ENCODE data around the gene CHST15.

The CHST15 gene

GRCh38 chr10:124088915-124089314 lies 4.5 kb downstream of the CHST15 start:
- H3K4me3 ChIP-seq (ENCODE audit: low read length, poor library complexity, severe bottlenecking) = no peak overlapping the region
- H3K36me3 ChIP-seq (ENCODE audit: insufficient read depth, low read length) = no peaks in the 10 kb centered on the region
- no peaks in the 10 kb centered on the region for H3K27me3 ChIP-seq (ENCODE audit: insufficient read depth, low read length, poor library complexity, severe bottlenecking)
- no peak overlapping the region for H2AFZ ChIP-seq (ENCODE audit: low read length)
- H3K9me3 ChIP-seq (ENCODE audit: insufficient read depth, low read depth, low read length) = no peaks in the 10 kb centered on the region
- no peak overlapping the region for H3K4me2 ChIP-seq (ENCODE audit: low read depth, low read length, poor library complexity, severe bottlenecking)
- H3K9ac ChIP-seq (ENCODE audit: low read depth, low read length, poor library complexity, severe bottlenecking) = no peak overlapping the region
- H3K4me1 ChIP-seq (ENCODE audit: insufficient read depth, low read length, poor library complexity, severe bottlenecking) = no peaks in the 10 kb centered on the region
- no peaks in the 10 kb centered on the region for H4K20me1 ChIP-seq (ENCODE audit: insufficient read depth, low read length, poor library complexity, severe bottlenecking)
- no peaks in the 10 kb centered on the region for H3K9me2 ChIP-seq (replicated peaks; ENCODE audit: low read depth, low read length)
- no peaks in the 10 kb centered on the region for H3K79me2 ChIP-seq (ENCODE audit: insufficient read depth, low read length)
- H3F3A ChIP-seq (ENCODE audit: low read depth) = no peaks in the 10 kb centered on the region
- TF ChIP-seq EZH2phosphoT487 (IDR thresholded peaks at IDR 0.05; ENCODE audit: borderline replicate concordance) = no peak
- TF ChIP-seq CTCF (conservative IDR thresholded peaks at IDR 0.05; ENCODE audit: low read length) = no peak

GRCh38 chr10:124087672-124088634 lies 5.4 kb downstream of the CHST15 start:
- Histone ChIP-seq H3K4me3 (ENCODE audit: low read length, poor library complexity, severe bottlenecking) (no peak overlapping the region), H3K36me3 (ENCODE audit: insufficient read depth, low read length) (no peaks in the 10 kb centered on the region), H3K4me2 (ENCODE audit: low read depth, low read length, poor library complexity, severe bottlenecking) (no peak overlapping the region), H3K9me3 (ENCODE audit: insufficient read depth, low read depth, low read length) (no peaks in the 10 kb centered on the region), H3K4me1 (ENCODE audit: insufficient read depth, low read length, poor library complexity, severe bottlenecking) (no peaks in the 10 kb centered on the region), H4K20me1 (ENCODE audit: insufficient read depth, low read length, poor library complexity, severe bottlenecking) (no peaks in the 10 kb centered on the region), H3F3A (ENCODE audit: low read depth) (no peaks in the 10 kb centered on the region), H3K79me2 (ENCODE audit: insufficient read depth, low read length) (no peaks in the 10 kb centered on the region), H3K27me3 (ENCODE audit: insufficient read depth, low read length, poor library complexity, severe bottlenecking) (no peaks in the 10 kb centered on the region), H2AFZ (ENCODE audit: low read length) (no peak overlapping the region), H3K9ac (ENCODE audit: low read depth, low read length, poor library complexity, severe bottlenecking) (no peak overlapping the region), H3K9me2 (replicated peaks; ENCODE audit: low read depth, low read length) (no peaks in the 10 kb centered on the region)
- TF ChIP-seq EZH2phosphoT487 (IDR thresholded peaks at IDR 0.05; ENCODE audit: borderline replicate concordance) (no peak), CTCF (conservative IDR thresholded peaks at IDR 0.05; ENCODE audit: low read length) (no peak)

DNA sequence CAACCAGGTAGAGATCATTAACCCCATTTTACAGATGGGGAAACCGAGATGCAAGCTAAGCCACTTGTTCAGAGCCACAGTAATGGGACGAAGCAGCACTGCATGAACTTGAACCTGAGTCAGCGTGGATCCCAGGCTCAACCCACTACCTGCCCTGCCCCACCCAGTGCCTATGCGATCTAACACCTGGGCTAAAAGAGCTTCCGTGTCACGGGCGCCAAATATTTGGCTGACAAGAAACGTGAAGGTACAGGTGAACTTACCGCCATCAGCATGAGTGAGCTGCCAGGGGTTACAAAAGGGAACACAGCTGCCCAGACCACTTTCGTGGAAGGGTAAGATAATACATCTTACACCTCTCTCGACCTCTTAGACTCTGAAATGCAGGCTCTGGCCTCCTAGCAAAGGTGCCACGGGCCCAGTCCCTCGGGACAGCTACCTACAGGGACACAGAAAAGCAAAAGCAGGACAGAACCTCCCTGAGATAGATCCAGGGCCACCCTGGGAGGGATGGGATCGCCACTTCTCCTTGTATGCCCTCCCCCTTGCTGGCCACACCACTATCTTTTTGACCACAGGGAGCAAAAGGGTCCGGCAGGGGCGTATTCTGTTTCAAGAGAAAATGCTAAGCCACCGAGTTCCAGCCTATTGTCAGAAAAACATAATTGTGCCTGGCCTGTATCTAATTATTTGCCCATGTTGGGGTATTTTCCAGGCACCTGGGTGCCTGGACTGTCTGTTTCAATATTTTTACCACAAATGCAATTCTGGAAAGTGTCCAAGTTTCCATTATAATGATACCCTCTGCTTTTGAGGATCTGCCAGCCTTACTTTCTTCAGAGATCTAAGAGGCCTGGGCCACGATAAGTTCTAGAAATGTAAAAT lies 6.4 kb downstream of the CHST15 start:
- Histone ChIP-seq H3K27me3 (ENCODE audit: insufficient read depth, low read length, poor library complexity, severe bottlenecking) (no peaks in the 10 kb centered on the region), H3K4me3 (ENCODE audit: low read length, poor library complexity, severe bottlenecking) (no peak overlapping the region), H2AFZ (ENCODE audit: low read length) (no peak overlapping the region), H3K9me3 (ENCODE audit: insufficient read depth, low read depth, low read length) (no peaks in the 10 kb centered on the region), H3K4me1 (ENCODE audit: insufficient read depth, low read length, poor library complexity, severe bottlenecking) (no peaks in the 10 kb centered on the region), H3K9ac (ENCODE audit: low read depth, low read length, poor library complexity, severe bottlenecking) (no peak overlapping the region), H3K79me2 (ENCODE audit: insufficient read depth, low read length) (no peaks in the 10 kb centered on the region), H3K36me3 (ENCODE audit: insufficient read depth, low read length) (no peaks in the 10 kb centered on the region), H4K20me1 (ENCODE audit: insufficient read depth, low read length, poor library complexity, severe bottlenecking) (no peaks in the 10 kb centered on the region), H3K9me2 (replicated peaks; ENCODE audit: low read depth, low read length) (no peaks in the 10 kb centered on the region), H3K4me2 (ENCODE audit: low read depth, low read length, poor library complexity, severe bottlenecking) (no peak overlapping the region), H3F3A (ENCODE audit: low read depth) (no peaks in the 10 kb centered on the region)
- TF ChIP-seq CTCF (conservative IDR thresholded peaks at IDR 0.05; ENCODE audit: low read length) = no peak
- TF ChIP-seq EZH2phosphoT487 (IDR thresholded peaks at IDR 0.05; ENCODE audit: borderline replicate concordance) = no peak

All from Loucy (cell line).